Right ventricle myocardium superior (tissue), 1 donor: ENCODE measurements around the gene TLK1. TPM values are rescaled to one million over a fixed set of nuclear protein-coding genes. Genes with fewer than 3 reads are reported as not detected.
"Not testable (repeated sequence)": the region's sequence is repeated elsewhere in the genome, so short reads cannot be mapped to it uniquely, and the experiment has no call there.

Experiments
- ATAC-seq: fragments of 200-7000 bp; cut with Tn5 transposase; one replicate; pipeline ENCODE4 v1.9.1; 2020; ENCODE audit warnings: mild to moderate bottlenecking; ENCODE audit not compliant: poor library complexity
- DNase-seq: peaks from one replicate; pipeline ENCODE4 v3.0.0-alpha.2; 2020
- intact Hi-C: fragments of 100-400 bp; cut with DNase I; formaldehyde crosslinking; loops from one replicate; pipeline ENCODE4 v1.11.2; 2022
- total RNA-seq: library from RNA; stranded (reverse); fragmentation: NEBNext Ultra II Directional; extraction: Animal tissue kit (Norgen Biotek cat#: 25700); gene quantifications from one replicate; pipeline ENCODE4 v1.2.1, GENCODE V29; 2021
- donor health status: DM: no; HTN: yes; CAD: no; lungs with severe emphysema.

Gene TLK1
- total RNA-seq, 1 donor from 2014 or later, result 27.5 TPM

DNA sequence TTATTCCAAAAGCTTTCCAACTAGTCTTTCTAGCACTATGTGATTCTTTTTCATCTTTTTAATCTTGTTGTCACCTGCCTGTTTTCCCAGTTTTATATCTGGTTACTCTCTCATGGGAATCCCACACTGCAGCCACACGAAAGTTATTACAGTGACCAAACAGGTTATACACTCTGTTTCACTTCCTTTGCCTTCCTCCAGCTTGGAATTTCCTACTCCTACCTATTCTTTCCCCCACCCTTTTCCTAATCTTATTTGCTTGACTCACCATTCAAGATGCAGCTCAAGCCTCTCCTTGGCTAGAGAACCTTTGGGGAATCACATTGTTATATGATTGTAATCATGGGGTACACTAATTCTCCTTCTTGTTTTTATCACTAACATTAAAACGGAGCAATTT, 13.4 kb upstream of the TLK1 start:
- DNase-seq (no peak), ATAC-seq (no peak)
- intact Hi-C loops, result no loop called here

GRCh38 chr2:171173087-171173486, 12.4 kb upstream of the TLK1 start:
- DNase-seq, result no peak
- no peak for ATAC-seq
- intact Hi-C loops, result no loop called here

DNA sequence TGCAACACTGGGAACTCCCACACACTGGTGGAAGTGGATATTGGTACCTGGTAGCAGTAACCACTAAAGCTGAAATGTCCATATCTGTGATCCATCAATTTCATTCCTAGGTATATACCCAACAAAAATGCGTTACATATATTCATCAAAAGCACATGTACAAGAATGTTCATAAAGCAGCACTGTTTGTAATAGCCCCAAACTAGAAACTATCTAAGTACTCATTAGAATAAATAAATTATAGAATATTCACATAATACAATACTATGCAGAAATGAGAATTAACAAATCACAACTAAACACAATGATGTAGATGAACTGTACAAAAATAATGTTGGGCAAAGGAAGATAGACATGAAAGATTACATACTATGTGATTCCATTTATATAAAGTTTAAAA, 11.1 kb upstream of the TLK1 start:
- intact Hi-C loops, result no loop called here
- DNase-seq (no peak), ATAC-seq (no peak)

DNA sequence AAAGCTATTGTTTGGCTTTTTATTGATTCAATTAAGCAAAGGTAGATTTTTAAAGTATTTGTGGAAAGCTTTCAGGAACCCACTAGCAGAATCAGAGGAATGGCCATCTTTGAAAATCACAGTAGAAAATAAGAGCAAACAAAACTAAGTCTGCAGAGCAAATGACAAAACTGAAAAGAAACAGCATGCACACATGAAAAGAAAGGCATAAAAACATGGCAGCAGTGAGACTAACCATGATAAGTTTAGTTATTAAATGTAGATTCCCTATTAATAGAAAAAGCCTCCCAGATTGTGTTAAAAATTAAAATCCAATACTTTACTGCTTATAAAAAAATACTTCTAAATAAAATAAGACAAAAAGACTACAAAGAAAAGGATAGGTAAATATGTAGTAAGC, 9.1 kb upstream of the TLK1 start:
- intact Hi-C loops, result no loop called here
- DNase-seq (no peak), ATAC-seq (no peak)

GRCh38 chr2:171169333-171169732, 8.6 kb upstream of the TLK1 start:
- DNase-seq, result no peak
- no peak for ATAC-seq
- intact Hi-C loops, result no loop called here

- ATAC-seq, result no peak
- no peak for DNase-seq
- intact Hi-C loops, result no loop called here
These were observed 6.8 kb upstream of the TLK1 start for GRCh38 chr2:171167352-171167997.

DNA sequence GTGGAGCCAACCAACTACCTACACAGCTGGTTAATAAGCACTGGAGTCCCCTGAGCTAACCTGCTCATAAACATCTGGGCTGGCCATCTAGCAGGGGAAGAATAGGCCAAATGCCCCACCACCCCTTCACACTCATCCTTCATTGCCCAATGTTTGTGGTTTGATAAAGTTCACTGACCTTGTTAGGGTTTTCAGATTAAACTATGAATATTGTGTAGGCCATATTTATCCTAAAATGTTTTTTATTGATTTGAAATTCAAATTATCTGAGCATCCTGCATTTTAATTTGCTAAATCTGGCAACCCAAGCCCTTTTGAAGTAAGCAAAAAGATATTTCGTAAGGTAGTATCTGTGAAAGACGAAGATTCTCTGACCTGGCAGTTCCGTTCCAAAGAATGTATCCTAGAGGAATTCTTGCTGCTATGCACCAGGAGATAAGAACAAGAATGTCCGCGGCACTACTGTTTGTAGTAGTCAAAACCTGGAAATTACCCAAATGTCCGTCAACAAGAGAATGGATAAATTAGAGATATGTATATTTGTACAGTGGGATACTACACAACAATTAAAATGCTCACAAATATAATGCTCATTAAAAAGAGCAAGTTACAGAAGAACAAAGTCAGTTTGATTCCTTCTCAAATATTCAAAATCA, 5.8 kb upstream of the TLK1 start:
- ATAC-seq (no peak), DNase-seq (no peak)
- intact Hi-C loops, result no loop called here

- intact Hi-C loops, result no loop called here
- no peak for ATAC-seq
- DNase-seq, result no peak
These were observed 5.3 kb upstream of the TLK1 start for GRCh38 chr2:171165967-171166327.

DNA sequence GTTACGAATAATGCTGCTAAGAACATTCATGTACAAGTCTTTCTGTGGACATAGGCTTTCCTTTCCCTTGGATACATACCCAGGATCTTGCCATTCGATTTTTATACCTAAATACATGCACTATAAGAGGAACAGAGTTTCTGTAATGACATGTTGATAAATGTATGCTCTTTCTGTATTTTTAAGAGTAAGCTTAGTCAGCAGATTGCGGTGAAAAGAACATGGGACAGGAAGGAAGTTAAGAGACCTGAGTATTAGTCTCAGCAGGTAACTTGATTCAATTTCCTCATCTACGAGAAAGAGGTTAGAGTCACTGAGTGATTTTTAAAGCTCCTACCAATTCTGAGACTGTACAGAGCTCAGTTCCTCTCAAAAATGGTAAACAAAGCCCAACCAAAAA, 2.6 kb upstream of the TLK1 start:
- ATAC-seq (no peak), DNase-seq (no peak)
- intact Hi-C loops, result loop anchor here (5.0 kb wide), 1 partner anchor 191 kb away; no protein-coding TSS in a partner anchor

- intact Hi-C loops, result loop anchor here (5.0 kb wide), 1 partner anchor 190 kb away; no protein-coding TSS in a partner anchor
- not testable (repeated sequence) for ATAC-seq, DNase-seq
These were observed 2.0 kb upstream of the TLK1 start for GRCh38 chr2:171162522-171163197.

- intact Hi-C loops, result loop anchor here (5.0 kb wide), 1 partner anchor 189 kb away; no protein-coding TSS in a partner anchor
- ATAC-seq (peak; percentile 86), DNase-seq (peak; percentile 82)
These were observed 455 bp upstream of the TLK1 start for GRCh38 chr2:171160956-171161740.

DNA sequence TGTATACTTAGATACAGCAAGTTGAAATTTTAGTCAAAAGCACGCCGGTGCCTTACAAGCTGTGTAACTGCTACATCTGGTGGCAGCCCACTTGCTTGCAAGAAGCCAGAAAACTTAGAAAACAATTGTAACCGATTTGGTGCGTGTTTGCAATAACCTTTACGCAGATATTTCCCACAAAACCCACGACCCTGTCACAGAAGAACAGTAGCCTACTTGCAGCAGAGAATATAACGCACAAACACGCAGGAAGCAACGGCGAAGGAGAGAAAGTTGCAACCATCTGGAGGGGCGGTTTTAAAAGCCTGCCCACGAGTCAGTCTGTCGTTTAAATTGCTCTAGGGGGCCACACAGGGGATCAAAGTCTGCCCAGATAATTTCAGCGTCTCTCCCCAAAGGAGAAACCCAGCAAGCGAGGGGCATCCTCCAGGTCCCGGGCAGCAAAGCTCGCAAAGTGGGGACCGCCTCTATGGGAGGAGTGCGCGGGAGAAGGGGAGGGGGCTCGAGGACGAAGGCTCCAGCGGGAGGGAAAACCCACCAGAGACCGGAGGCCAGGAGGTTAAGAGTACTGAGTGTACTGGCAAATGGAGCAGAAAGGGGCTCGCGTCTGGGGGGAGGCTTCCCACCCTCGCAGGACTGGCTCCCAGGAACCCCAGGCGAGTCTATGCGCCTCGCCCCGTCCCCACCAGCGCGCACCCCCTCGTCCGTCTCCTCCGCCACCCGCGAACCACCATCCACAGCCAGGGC, 1.1 kb downstream of the TLK1 start:
- DNase-seq, result no peak
- intact Hi-C loops, result loop anchor here (5.0 kb wide), 1 partner anchor 187 kb away; no protein-coding TSS in a partner anchor
- ATAC-seq, result peak; percentile 52

- no peak for ATAC-seq
- intact Hi-C loops, result no loop called here
- no peak for DNase-seq
These were observed 1.8 kb downstream of the TLK1 start for GRCh38 chr2:171158790-171159371.

DNA sequence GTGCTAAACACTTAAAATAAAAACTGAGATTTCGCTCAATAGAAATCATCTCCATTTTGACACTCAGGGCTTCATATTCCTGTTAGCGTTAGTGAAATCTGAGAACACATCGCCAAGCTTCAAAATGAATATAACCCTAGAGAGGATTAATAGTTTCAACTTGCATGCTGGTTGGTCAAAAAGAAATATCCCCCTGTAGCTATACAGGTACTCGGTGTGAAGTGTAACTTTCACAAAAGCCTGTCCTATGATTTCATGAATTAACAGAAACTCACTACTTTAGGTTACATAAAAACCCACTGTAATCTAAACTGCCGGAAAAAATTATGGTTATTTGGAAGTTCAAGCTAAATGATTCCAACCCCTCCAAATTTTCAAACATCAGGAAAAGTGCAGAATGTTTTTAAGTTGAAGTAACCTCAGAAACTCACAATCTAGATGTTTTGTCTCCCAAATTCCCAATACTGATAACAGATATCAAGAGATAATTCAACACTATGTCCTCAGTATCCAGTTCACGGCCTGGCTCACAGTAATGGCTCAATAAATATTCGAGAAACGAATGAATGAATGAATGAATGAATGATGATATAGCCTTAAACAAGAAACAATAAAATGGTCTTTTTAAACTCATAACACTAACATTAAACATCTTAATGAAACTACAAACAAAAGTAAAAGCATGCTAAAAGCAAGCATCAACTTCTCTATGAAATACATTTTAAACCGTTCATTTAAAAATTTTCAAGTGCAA, 2.5 kb downstream of the TLK1 start:
- ATAC-seq (no peak), DNase-seq (no peak)
- intact Hi-C loops, result no loop called here

DNA sequence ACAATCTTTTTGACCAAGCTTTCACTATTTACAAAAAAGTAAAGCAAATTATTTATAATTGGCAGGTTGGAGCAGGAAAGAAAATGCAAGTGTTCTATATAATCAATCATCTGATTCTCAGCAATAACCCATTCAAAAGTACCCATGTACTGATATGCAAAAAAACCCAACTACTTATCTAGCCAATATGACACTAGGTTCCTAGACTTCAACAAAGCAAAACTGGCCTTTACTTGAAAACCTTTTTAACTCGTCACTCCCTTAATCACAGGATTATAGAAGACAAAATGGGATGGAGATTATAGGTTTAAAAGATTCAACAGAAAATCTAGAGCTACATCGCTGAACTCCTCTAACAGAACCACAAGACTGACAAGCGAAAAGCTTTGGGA, 3.6 kb downstream of the TLK1 start:
- DNase-seq (no peak), ATAC-seq (no peak)
- intact Hi-C loops, result no loop called here

- intact Hi-C loops, result no loop called here
- no peak for ATAC-seq
- no peak for DNase-seq
These were observed 6.3 kb downstream of the TLK1 start for GRCh38 chr2:171154348-171154747.

GRCh38 chr2:171150694-171151285, 9.9 kb downstream of the TLK1 start:
- intact Hi-C loops, result no loop called here
- ATAC-seq, result no peak
- DNase-seq, result no peak
